ENCODE data around the gene SMAD4.
"Not testable (repeated sequence)": the region's sequence is repeated elsewhere in the genome, so short reads cannot be mapped to it uniquely, and the experiment has no call there.

Gene SMAD4

DNA sequence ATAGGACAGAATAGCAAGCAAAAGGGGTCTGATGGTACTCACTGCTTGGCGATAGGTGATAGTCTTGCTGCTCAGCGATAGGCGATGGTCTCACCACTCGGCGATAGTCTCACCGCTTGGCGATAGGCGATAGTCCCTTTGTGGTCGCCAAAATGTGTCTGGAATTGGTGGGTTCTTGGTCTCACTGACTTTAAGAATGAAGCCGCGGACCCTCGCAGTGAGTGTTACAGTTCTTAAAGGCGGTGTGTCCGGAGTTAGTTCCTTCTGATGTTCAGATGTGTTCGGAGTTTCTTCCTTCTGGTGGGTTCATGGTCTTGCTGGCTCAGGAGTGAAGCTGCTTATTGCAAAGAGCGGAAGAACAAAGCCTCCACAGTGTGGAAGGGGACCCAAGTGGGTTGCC, 90.0 kb downstream of the SMAD4 start:
- DNase-seq = not testable (repeated sequence)

DNA sequence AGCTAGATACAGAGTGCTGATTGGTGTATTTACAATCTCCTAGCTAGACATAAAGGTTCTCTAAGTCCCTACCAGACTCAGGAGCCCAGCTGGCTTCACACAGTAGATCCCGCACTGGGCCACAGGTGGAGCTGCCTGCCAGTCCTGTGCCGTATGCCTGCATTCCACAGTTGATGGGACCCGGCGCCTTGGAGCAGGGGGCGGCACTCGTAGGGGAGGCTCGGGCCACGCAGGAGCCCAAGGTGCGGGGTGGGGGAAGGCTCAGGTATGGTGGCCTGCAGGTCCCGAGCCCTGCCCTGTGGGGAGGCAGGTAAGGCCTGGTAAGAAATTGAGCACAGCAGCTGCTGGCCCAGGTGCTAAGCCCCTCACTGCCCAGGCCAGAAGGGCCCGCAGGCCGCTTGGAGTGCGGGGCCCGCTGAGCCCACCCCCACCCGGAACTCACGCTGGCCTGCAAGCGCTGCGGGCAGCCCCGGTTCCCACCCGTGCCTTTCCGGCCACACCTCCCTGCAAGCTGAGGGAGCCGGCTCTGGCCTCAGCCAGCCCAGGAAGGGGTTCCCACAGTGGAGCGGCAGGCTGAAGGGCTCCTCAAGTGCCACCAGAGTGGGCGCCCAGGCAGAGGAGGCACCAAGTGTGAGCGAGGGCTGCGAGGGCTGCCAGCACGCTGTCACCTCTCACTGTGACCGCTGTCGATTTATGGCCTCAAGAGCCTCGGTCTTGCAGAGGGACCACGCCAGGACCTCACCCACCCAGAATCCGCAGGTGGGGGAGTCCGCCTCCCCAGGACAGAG, 91.0 kb downstream of the SMAD4 start:
- no peak for DNase-seq

DNA sequence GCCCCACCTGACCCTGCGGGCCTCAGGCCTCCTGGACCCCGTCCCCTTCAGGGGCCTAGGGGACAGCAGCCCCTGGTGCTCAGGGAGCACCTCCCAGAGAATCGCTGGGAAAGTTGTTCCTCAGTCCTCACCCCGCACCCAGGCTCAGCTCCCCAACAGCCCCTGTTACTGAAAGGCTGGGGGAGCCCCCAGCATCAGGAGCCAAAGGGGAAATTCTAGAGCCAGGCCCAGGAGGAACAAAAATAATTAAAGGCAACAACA, 91.5 kb downstream of the SMAD4 start:
- no peak for DNase-seq

DNA sequence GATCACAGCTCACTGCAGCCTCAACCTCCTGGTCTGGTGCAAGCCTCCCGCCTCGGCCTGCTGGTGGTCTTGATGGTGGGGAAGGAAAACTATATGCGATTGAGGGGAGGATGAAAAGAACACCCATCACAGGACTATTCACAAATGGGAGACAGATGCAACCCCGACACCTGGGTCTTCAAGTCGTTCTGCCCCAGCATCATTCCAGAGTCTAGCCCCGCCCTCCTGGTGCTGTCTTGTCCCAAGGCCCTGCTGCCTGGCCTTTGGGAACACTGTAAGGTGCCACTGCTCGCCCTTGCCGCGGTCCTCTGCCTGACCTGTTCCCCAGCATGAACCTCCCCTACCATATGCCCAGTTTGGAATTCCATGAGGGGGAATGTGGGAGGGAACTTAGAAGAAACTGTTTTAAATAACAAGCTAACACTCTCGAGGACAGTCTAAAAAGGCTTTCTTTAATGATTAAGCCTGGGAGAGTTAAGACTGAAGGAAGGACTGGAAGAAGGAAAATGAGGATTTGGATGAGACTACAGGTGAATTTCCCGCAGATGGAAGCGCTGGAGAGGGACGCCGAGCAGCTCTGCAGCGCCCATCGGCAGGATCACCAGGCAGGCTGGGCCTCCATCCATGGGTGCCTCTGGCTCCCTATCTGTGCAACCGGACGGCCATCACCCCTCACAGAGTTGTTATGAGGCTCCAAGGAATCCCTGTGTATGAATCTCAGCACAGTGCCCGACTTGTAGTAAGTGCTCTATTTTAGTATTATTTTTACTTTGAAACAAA, 92.4 kb downstream of the SMAD4 start:
- DNase-seq = no peak

DNA sequence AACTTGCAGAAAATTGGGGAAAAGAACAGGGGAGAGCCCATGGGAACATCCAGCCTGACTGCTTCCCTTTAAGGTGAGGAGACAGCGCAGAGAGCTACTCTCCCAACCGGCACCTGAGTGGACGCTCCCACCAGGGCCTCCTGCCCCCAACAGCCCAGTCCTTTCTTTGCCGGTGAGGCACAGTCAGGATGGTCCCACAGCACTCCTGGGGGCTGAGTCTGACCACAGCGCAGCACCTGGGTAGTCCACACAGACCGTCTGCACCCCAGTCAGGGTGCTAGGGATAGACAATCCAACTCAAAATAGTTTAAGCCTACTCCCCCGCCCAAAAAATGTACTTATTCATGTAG, 93.0 kb downstream of the SMAD4 start:
- no peak for DNase-seq

DNA sequence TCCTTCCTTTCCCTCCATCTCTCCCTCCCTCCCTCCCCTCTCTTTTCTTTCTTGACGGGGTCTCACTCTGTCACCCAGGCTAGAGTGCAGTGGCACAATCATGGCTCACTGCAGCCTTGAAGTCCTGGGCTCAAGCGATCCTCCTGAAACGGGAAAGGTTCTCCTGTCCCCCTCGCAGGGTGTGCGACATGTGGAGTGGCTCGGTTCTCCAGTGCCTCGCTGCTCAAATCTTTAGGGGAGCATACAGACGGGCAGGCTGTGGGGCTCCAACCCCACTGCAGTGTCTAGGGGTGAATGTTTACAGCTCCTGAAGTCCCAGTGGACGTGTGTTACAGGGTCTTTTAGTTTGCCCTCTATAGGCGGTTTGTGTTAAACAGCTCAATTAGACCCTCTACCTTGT, 93.5 kb downstream of the SMAD4 start:
- DNase-seq = no peak

DNA sequence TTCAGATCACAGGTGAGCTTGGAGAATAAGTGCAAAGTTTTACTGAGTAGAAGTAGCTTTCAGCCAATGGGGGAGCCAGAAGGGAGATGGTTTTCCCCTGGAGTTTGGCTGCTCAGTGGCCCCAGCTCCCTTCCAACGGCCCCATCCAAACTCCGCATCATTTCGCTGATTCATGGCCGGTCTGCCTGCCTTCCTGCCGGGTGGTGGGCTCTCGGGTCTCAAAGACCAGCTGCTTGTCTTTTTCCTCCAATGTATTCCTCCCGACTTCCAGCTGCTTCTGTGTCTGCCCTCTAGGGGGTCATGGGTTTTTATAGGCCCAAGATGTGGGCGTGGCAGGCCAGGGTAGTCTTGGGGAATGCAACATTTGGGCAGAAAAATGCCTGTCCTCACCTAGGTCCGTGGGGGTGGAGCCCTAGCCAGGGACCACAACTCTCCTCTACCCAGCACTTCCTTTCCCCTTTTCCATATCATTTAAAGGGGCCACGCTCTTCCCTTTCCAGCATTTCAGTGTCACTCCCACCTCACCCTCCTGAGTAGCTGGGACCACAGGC, 94.0 kb downstream of the SMAD4 start:
- no peak for DNase-seq

DNA sequence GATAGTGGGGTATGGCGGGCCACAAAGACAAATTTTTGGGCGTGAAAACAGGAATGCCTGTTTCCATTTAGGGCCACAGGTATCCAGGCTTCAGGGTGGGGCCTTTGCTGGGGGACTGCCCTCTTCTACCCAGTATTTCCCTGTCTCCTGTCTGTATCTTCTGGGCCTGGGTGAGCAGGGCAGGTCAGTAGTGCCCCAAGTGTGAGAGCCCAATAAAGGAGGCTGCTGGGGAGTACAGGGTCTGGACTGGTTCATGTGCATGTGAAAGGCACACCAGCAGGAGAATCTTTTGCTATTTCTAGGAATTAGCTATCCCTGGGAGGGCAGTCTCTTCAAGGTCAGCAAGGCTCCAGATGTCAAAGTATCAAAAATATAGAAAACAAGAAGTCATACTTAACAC, 96.0 kb downstream of the SMAD4 start:
- no peak for DNase-seq

DNA sequence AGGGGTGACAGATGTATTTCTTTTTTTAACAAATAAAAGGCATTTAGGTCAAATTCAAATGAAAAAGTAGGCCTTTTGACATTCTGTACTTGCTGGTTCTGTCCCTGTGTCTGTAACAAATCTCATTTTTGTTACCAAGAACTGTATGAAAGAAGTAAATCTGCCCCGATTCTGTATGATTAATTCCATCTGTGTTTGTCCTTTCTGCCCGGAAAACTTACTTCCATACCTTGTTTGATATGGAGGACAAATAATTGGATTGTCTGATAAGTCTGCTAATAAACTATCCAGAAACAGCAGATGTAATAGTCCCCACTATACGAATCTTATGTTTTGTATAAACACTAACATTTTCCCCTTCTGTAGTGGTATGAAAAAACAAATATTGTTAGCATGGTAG, 97.7 kb downstream of the SMAD4 start:
- DNase-seq = no peak

DNA sequence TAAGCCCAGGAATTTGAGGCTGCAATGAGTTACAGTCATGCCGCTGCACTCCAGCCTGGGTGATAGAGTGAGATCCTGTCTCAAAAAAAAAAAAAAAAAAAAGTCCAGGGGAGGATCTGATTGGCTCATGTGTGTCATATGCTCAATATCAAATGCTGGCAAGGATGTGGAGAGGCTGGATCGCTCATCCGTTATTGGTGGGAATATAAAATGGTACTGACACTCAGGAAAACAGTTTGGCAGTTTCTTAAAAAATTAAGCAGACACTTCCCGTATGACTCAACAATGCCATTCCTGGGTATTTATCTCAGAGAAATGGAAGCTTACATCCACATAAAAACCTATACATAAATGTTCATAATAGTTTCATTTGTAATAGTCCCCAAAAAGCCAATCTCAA, 98.5 kb downstream of the SMAD4 start:
- DNase-seq = no peak

DNA sequence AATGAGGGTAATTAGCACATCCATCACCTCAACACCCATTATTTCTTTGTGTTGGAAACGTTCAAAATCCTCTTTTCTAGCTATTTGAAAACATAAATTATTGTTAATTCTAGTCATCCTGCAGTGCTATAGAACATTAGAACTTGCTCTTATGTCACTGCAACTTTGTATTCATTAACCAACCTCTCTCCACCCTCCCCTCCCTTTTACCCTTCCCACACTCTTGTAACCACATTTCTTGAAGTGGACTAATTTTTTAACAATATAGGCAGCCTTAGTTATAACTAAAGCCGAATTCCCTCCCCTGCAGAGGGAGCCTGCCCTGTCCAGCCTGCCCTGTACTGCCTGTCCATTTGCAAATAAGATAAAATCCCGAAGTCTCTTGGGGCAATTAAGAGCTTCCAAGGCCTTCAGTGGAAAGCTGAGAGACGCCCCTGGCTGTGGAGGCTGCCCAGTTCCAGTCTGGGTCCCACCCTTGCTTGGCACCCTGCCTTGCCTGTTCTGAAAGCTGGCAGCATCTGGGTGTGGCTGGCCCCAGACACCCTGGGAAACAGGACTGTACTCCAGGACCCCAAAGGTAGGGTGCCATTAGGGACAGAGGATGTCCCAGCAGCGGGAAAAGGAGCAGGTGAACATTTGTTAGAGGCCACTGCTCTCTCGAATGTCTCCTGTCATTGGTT, 102.4 kb downstream of the SMAD4 start:
- DNase-seq = no peak

DNA sequence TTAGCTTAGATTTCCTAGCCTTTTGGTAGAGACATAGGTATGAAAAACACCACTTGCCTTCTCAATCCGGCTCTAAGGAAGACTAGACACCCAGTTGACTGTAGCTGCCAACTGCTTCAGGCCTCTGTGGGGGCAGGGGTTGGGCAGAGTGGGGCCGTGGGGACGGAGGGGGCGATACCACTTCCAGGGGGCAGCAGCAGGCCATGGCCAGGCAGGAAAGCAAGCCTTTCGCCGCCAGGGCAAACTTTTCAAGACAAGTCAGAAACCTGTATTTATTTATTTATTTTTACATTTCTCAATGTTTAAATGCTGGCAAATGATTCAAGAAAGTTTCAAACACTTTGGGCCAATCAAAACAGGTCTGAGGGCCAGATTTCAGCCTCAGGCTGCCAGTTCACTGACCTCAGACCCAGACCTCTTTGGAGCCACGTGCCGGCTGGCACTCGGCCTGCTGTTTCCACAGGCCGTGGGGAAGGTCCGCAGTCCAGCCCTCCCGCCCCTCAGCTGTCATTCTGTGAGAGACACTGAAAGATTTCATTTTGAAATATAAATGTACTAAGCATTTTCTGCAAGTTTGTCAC, 103.7 kb downstream of the SMAD4 start:
- no peak for DNase-seq
